NCI-H226 (cell line): ENCODE measurements around the gene NME7.
"Not testable (repeated sequence)": the region's sequence is repeated elsewhere in the genome, so short reads cannot be mapped to it uniquely, and the experiment has no call there.

Experiments
- DNase-seq: peaks from one replicate; pipeline ENCODE4 v3.0.0-alpha.2; 2015

Gene NME7

GRCh38 chr1:169339773-169340172, 27.8 kb downstream of the NME7 start:
- DNase-seq, result no peak

GRCh38 chr1:169338617-169339016, 29.0 kb downstream of the NME7 start:
- no peak for DNase-seq

GRCh38 chr1:169336947-169337715, 30.5 kb downstream of the NME7 start:
- DNase-seq, result not testable (repeated sequence)

- not testable (repeated sequence) for DNase-seq
Observed at GRCh38 chr1:169334727-169335126, 32.9 kb downstream of the NME7 start.

- DNase-seq, result no peak
Observed at GRCh38 chr1:169330927-169331326, 36.7 kb downstream of the NME7 start.

GRCh38 chr1:169329383-169329782, 38.2 kb downstream of the NME7 start:
- no peak for DNase-seq

- no peak for DNase-seq
Observed at GRCh38 chr1:169327875-169328274, 39.7 kb downstream of the NME7 start.

GRCh38 chr1:169326956-169327268, 40.7 kb downstream of the NME7 start:
- peak; percentile 46 for DNase-seq

GRCh38 chr1:169326261-169326955, 41.2 kb downstream of the NME7 start:
- DNase-seq, result no peak

GRCh38 chr1:169325117-169325516, 42.5 kb downstream of the NME7 start:
- no peak for DNase-seq

- no peak for DNase-seq
Observed at GRCh38 chr1:169322138-169322537, 45.5 kb downstream of the NME7 start.

- peak; percentile 44 for DNase-seq
Observed at GRCh38 chr1:169321539-169321938, 46.1 kb downstream of the NME7 start.

- DNase-seq, result no peak
Observed at GRCh38 chr1:169318536-169319244, 48.9 kb downstream of the NME7 start.

GRCh38 chr1:169316556-169316955, 51.0 kb downstream of the NME7 start:
- no peak for DNase-seq

GRCh38 chr1:169312084-169312954, 55.3 kb downstream of the NME7 start:
- DNase-seq, result peak; percentile 91

- no peak for DNase-seq
Observed at GRCh38 chr1:169309178-169310166, 58.1 kb downstream of the NME7 start.

- no peak for DNase-seq
Observed at GRCh38 chr1:169308313-169309039, 59.1 kb downstream of the NME7 start.

- no peak for DNase-seq
Observed at GRCh38 chr1:169307176-169307575, 60.4 kb downstream of the NME7 start.

GRCh38 chr1:169305948-169306347, 61.6 kb downstream of the NME7 start:
- DNase-seq, result no peak

GRCh38 chr1:169305356-169305755, 62.2 kb downstream of the NME7 start:
- DNase-seq, result no peak

- DNase-seq, result no peak
Observed at GRCh38 chr1:169300854-169301253, 66.7 kb downstream of the NME7 start.
